Ovary (tissue), 3 donors: Measurements from ENCODE around the gene TNFRSF4.

ENCODE experiments used
- CTCF ChIP-seq, 3 donors: fragments of 450-650 bp in 2 of 3; fragments of 200-600 bp in 1 of 3; IDR thresholded peaks; one replicate each; pipeline versions ENCODE4 v1.5.1 to v1.8.0; 2016 to 2022; ENCODE audit warnings: antibody characterized with exemption in 3 of 3, mild to moderate bottlenecking in 1 of 3
- POLR2A ChIP-seq: fragments of 450-650 bp; IDR thresholded peaks from one replicate; pipeline ENCODE4 v1.6.1; 2017; ENCODE audit warnings: antibody characterized with exemption, mild to moderate bottlenecking, moderate library complexity
- donor health status: DM: no; HTN: no; CAD: no.

GRCh38 chr1:1219341-1219740 lies 5.4 kb upstream of the TNFRSF4 start:
- no peak for TF ChIP-seq POLR2A
- no peak for TF ChIP-seq CTCF (IDR thresholded peaks at IDR 0.05)
